Measurements from ENCODE around the gene COPS6. TPM values are rescaled to one million over a fixed set of nuclear protein-coding genes. Genes with fewer than 3 reads are reported as not detected.
A peak's percentile ranks its signal among the peaks of the same experiment; 100 is the strongest.
"Not testable (repeated sequence)": the region's sequence is repeated elsewhere in the genome, so short reads cannot be mapped to it uniquely, and the experiment has no call there.

COPS6 gene
- total RNA-seq, 2 experiments from 2014 or later = 81.7 to 86.3 TPM

DNA sequence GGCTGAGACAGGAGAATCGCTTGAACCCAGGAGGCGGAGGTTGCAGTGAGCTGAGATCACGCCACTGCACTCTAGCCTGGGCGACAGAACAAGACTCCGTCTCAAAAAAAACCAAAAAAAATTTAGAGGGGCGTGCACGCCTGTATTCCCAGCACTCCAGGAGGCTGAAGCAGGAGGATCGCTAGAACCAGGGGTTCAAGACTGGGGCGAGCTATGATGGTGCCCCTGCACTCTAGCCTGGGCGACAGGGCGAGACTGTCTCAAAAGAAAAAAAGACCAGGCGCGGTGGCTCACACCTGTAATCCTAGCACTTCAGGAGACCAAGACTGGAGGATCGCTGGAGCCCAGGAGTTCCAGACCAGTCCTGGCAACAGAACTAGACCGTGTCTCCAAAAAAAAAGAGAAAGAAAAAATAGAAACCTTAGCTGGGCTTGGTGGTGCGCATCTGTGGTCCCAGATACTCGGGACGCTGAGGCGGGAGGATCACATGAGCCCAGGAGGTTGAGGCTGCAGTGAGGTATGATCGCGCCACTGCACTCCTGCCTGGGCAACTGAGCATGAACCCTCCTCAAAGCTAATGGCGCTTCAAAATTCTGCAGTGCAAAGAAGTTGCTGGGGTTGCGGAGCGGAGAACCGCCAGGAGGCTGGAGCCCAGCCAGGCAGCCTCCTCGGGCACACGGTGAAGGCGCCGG, 37.6 kb downstream of the COPS6 start:
- Mint-ChIP-seq H3K36me3 (ENCODE audit: low read depth) (peaks cover 32% of the 10 kb centered on the region), H3K27ac (peak overlapping the region; percentile 100), H3K4me1 (peaks cover 36% of the 10 kb centered on the region), H3K27me3 (no peaks in the 10 kb centered on the region), H3K9me3 (no peaks in the 10 kb centered on the region), H3K4me3 (peak overlapping the region; percentile 100)
- no peak for DNase-seq
- ChIA-PET POLR2A (interaction anchor here (0.5 to 5.8 kb wide), 20 partner anchors 11 to 580 kb away, joined by 3 to 81 read pairs (median 5); partner anchors contain the start of genes AP4M1, COPS6, MCM7 and MEPCE), CTCF (interaction anchor here (0.6 to 2.1 kb wide), 6 partner anchors 15 to 319 kb away, joined by 3 to 5 read pairs (median 4); partner anchors contain the start of gene LAMTOR4)

DNA sequence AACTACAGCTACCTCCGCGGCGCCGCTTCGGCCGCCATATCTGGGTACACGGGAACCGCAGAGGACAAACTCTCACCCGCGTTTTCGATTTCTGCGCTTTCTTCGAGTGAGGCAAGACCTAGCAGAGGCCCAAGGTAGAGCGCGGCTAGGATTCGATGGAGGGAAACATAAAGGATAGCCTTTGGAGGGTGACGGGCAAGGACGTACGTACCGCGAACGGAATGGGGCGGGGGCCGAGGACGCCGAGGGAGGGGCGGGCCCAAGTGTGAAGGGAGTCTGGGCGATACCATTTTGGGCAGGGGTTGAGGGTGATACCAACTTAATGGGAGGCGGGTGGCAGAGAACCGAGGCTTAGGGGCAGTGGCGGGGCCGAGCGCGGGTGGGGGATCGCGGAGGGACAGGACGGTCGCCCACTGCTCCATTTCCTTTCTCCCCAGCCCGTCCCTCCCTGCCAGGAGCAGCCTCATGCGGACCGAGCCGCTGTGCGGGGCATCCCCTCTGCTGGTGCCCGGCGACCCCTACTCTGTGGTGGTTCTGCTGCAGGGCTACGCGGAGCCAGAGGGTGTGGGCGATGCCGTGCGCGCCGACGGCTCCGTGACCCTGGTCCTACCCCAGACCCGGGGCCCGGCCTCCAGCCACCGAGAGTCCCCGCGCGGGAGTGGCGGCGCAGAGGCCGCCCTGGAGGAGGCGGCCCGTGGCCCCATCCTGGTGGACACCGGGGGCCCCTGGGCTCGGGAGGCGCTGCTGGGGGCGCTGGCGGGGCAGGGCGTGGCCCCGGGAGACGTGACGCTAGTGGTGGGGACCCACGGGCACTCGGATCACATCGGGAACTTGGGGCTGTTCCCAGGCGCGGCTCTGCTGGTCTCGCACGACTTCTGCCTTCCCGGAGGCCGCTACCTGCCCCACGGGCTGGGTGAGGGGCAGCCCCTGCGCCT, 38.4 kb downstream of the COPS6 start, which contains the start of gene MBLAC1:
MBLAC1 (plus strand) TSS at position 37 of the 935 bp plus-strand sequence; CDS start at position 466, 429 bp downstream.
- peak within 1 kb of the TSS; percentile 100 for H3K4me3 Mint-ChIP-seq
- peaks cover 37% of the 10 kb centered on the region for H3K4me1 Mint-ChIP-seq
- ChIA-PET POLR2A (interaction anchor here (0.7 to 5.8 kb wide), 20 partner anchors 11 to 579 kb away, joined by 3 to 81 read pairs (median 5); partner anchors contain the start of genes AP4M1, COPS6, MCM7 and MEPCE), CTCF (interaction anchor here (0.8 to 2.1 kb wide), 3 partner anchors 21 to 318 kb away, joined by 3 to 5 read pairs (median 4); partner anchors contain the start of gene LAMTOR4)
- peaks cover 29% of the 10 kb centered on the region for H3K36me3 Mint-ChIP-seq (ENCODE audit: low read depth)
- H3K27me3 Mint-ChIP-seq = no peaks in the 10 kb centered on the region
- H3K27ac Mint-ChIP-seq = peak within 1 kb of the TSS; percentile 100
- DNase-seq = peak; percentile 92
- no peaks in the 10 kb centered on the region for H3K9me3 Mint-ChIP-seq

DNA sequence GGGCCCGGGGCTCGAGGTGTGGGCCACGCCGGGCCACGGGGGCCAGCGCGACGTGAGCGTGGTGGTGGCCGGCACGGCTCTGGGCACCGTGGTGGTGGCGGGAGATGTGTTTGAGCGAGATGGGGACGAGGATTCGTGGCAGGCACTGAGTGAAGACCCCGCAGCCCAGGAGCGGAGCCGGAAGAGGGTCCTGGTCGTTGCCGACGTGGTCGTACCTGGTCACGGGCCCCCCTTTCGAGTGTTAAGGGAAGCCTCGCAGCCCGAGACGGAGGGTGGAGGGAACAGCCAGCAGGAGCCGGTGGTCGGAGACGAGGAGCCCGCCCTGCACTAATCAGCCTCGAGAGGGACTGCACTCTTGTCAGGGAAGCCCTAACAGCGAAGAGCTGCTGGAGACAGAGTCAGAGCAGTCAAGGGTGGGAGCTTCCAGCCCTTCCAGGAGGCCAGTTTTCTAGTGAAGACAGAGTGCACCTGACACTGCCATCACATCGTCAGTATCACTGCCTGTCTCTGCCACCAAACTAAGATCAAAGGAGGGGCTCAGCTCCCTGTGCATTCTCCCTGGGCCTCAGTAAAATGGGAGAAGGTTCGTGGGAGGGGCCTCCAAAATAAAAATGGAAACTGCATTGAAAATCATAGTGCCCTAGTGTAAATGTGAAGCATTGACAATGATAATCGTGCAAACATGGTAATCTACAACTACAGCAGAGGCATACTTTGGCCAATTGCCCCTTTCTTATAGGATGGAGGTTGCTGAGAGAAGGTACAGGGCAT, 39.3 kb downstream of the COPS6 start:
- H3K4me1 Mint-ChIP-seq = peaks cover 41% of the 10 kb centered on the region
- H3K4me3 Mint-ChIP-seq = peak overlapping the region; percentile 100
- ChIA-PET CTCF (interaction anchor here (0.6 to 3.2 kb wide), 8 partner anchors 13 to 280 kb away, joined by 3 to 18 read pairs (median 4); partner anchors contain the start of genes MCM7 and TRIM4), POLR2A (interaction anchor here (0.6 to 3.7 kb wide), 14 partner anchors 8 to 209 kb away, joined by 3 to 32 read pairs (median 4); partner anchors contain the start of genes AP4M1, LAMTOR4, MCM7 and PVRIG)
- peak; percentile 34 for DNase-seq
- no peaks in the 10 kb centered on the region for H3K9me3 Mint-ChIP-seq
- H3K36me3 Mint-ChIP-seq (ENCODE audit: low read depth) = peaks cover 22% of the 10 kb centered on the region
- peak overlapping the region; percentile 74 for H3K27ac Mint-ChIP-seq
- H3K27me3 Mint-ChIP-seq = no peaks in the 10 kb centered on the region

GRCh38 chr7:100128637-100128963, 39.8 kb downstream of the COPS6 start:
- H3K27ac Mint-ChIP-seq = peak overlapping the region; percentile 74
- CTCF ChIA-PET = interaction anchor here (0.6 to 3.2 kb wide), 11 partner anchors 8 to 279 kb away, joined by 3 to 18 read pairs (median 3); partner anchors contain the start of genes CNPY4, MCM7 and TRIM4
- H3K9me3 Mint-ChIP-seq = no peaks in the 10 kb centered on the region
- peaks cover 20% of the 10 kb centered on the region for H3K36me3 Mint-ChIP-seq (ENCODE audit: low read depth)
- no peak for DNase-seq
- H3K27me3 Mint-ChIP-seq = no peaks in the 10 kb centered on the region
- H3K4me3 Mint-ChIP-seq = peak overlapping the region; percentile 100
- POLR2A ChIA-PET = interaction anchor here (0.6 to 3.7 kb wide), 14 partner anchors 8 to 210 kb away, joined by 3 to 32 read pairs (median 4); partner anchors contain the start of genes AP4M1, LAMTOR4, MCM7 and PVRIG
- peaks cover 39% of the 10 kb centered on the region for H3K4me1 Mint-ChIP-seq

GRCh38 chr7:100130220-100130607, 41.4 kb downstream of the COPS6 start:
- ChIA-PET POLR2A (interaction anchor here (2.5 to 3.7 kb wide), 2 partner anchors 10 to 29 kb away, joined by 10 to 32 read pairs; partner anchors contain the start of genes AP4M1 and MCM7), CTCF (interaction anchor here (1.0 to 5.2 kb wide), 15 partner anchors 10 to 306 kb away, joined by 3 to 64 read pairs (median 4); partner anchors contain the start of genes AP4M1, CNPY4, GPC2 and MCM7)
- peaks cover 10% of the 10 kb centered on the region for H3K36me3 Mint-ChIP-seq (ENCODE audit: low read depth)
- H3K4me1 Mint-ChIP-seq = peaks cover 27% of the 10 kb centered on the region
- DNase-seq, H3K9me3 Mint-ChIP-seq, H3K4me3 Mint-ChIP-seq, H3K27ac Mint-ChIP-seq, H3K27me3 Mint-ChIP-seq: not testable (repeated sequence)

- H3K4me1 Mint-ChIP-seq = peaks cover 22% of the 10 kb centered on the region
- no peak overlapping the region for H3K27ac Mint-ChIP-seq
- peak overlapping the region; percentile 19 for H3K4me3 Mint-ChIP-seq
- peak; percentile 86 for DNase-seq
- ChIA-PET CTCF (interaction anchor here (0.6 to 5.2 kb wide), 24 partner anchors 10 to 1087 kb away, joined by 3 to 64 read pairs (median 4); partner anchors contain the start of genes AP4M1, CNPY4, COPS6 and GPC2), POLR2A (interaction anchor here (3.7 kb wide), 1 partner anchor 30 kb away, joined by 32 read pairs; the partner anchor contains the start of genes AP4M1 and MCM7)
- peaks cover 2% of the 10 kb centered on the region for H3K27me3 Mint-ChIP-seq
- H3K9me3 Mint-ChIP-seq = no peaks in the 10 kb centered on the region
- peaks cover 7% of the 10 kb centered on the region for H3K36me3 Mint-ChIP-seq (ENCODE audit: low read depth)
Observed at GRCh38 chr7:100130608-100131453, 42.1 kb downstream of the COPS6 start.

DNA sequence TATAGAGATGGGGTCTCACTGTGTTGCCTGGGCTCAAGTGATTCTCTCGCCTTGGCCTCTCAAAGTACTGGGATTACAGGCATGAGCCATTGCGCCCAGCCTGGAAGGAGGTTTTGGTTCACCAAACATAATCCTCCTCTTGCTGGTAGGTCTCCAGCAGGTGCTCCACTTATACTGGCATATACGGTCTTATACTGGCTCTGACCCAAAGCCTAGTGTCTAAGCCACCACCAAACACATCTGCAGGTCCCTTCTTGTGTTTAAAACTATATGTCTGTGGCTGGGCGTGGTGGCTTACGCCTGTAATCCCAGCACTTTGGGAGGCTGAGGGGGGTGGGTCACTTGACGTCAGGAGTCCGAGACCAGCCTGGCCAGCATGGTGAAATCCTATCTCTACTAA, 43.4 kb downstream of the COPS6 start:
- ChIA-PET POLR2A (interaction anchor here (0.7 to 2.7 kb wide), 10 partner anchors 9 to 297 kb away, joined by 3 to 13 read pairs (median 6); partner anchors contain the start of genes AP4M1, LAMTOR4, MCM7 and ZCWPW1), CTCF (interaction anchor here (0.6 to 5.2 kb wide), 30 partner anchors 10 to 644 kb away, joined by 3 to 64 read pairs (median 6); partner anchors contain the start of genes AP4M1, COPS6, GAL3ST4 and LAMTOR4)
- DNase-seq = no peak
- H3K36me3 Mint-ChIP-seq (ENCODE audit: low read depth) = no peaks in the 10 kb centered on the region
- H3K27ac Mint-ChIP-seq = no peak overlapping the region
- H3K27me3 Mint-ChIP-seq = peaks cover 3% of the 10 kb centered on the region
- peaks cover 20% of the 10 kb centered on the region for H3K4me1 Mint-ChIP-seq
- no peaks in the 10 kb centered on the region for H3K9me3 Mint-ChIP-seq
- H3K4me3 Mint-ChIP-seq = no peak overlapping the region

DNA sequence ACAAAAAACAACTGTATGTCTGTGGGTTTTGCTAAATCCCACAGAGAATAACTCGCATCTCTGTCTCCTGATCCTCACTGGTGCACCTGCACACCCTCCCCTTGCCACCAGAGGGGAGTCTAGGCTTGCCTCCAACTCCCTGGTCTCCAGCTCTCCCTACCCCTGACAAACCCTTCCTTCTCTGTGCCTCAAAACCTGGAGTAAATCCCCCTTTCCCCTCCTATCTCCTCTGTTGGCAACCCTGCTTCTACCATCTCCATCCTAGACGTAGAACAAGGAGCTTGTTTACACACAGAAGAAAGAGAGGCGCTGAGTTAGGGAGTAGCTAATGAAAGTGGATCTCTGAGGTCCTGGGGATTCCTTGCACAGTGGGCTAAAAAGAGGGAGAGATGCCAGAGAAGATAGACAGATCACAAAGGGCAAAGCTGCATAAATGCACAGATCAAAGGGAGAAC, 44.0 kb downstream of the COPS6 start:
- ChIA-PET CTCF (interaction anchor here (0.7 to 5.2 kb wide), 38 partner anchors 9 to 290 kb away, joined by 3 to 64 read pairs (median 5); partner anchors contain the start of genes AP4M1, COPS6, GAL3ST4 and GPC2), POLR2A (interaction anchor here (0.7 to 2.7 kb wide), 10 partner anchors 8 to 296 kb away, joined by 3 to 13 read pairs (median 6); partner anchors contain the start of genes AP4M1, LAMTOR4, MCM7 and ZCWPW1)
- Mint-ChIP-seq H3K27ac (no peak overlapping the region), H3K4me3 (no peak overlapping the region), H3K9me3 (no peaks in the 10 kb centered on the region), H3K36me3 (ENCODE audit: low read depth) (no peaks in the 10 kb centered on the region), H3K27me3 (peaks cover 3% of the 10 kb centered on the region), H3K4me1 (peaks cover 22% of the 10 kb centered on the region)
- peak; percentile 75 for DNase-seq

GRCh38 chr7:100137851-100138760, 49.3 kb downstream of the COPS6 start:
- Mint-ChIP-seq H3K9me3 (no peaks in the 10 kb centered on the region), H3K4me1 (peaks cover 22% of the 10 kb centered on the region), H3K4me3 (no peak overlapping the region), H3K27me3 (peaks cover 9% of the 10 kb centered on the region), H3K36me3 (ENCODE audit: low read depth) (no peaks in the 10 kb centered on the region), H3K27ac (no peak overlapping the region)
- POLR2A ChIA-PET = interaction anchor here (0.7 to 1.7 kb wide), 4 partner anchors 12 to 83 kb away, joined by 3 to 5 read pairs (median 4); partner anchors contain the start of genes AP4M1, MBLAC1 and MCM7
- no peak for DNase-seq
- CTCF ChIA-PET = interaction anchor here (1.0 to 1.2 kb wide), 2 partner anchors 80 to 207 kb away, joined by 3 to 4 read pairs; no protein-coding TSS in a partner anchor

DNA sequence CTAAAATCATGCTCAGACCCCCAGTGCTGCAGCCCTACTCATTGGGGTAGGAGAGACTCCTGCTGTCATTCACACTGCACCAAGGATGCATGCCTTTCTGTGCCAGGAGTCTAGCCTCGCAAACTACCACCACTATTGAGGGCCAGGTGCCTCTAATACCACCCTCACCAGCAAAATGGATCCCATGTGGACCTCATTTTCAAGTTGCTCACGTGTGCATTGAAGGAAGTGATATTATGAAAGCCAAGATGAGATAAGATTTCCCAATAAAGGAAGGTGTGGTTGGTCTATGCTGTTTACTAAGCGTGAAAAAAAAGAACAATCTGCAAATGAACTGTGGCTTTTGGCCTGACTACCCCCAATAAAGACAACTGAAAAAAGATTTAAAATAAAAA, 52.8 kb downstream of the COPS6 start:
- CTCF ChIA-PET = interaction anchor here (2.7 to 4.6 kb wide), 2 partner anchors 8 to 12 kb away, joined by 16 to 18 read pairs; no protein-coding TSS in a partner anchor
- H3K4me3 Mint-ChIP-seq = no peak overlapping the region
- no peak overlapping the region for H3K27ac Mint-ChIP-seq
- POLR2A ChIA-PET = interaction anchor here (1.1 to 1.4 kb wide), 3 partner anchors 9 to 16 kb away, joined by 3 read pairs; partner anchors contain the start of gene MBLAC1
- no peak for DNase-seq
- H3K4me1 Mint-ChIP-seq = peaks cover 22% of the 10 kb centered on the region
- peaks cover 6% of the 10 kb centered on the region for H3K27me3 Mint-ChIP-seq
- no peaks in the 10 kb centered on the region for H3K36me3 Mint-ChIP-seq (ENCODE audit: low read depth)
- H3K9me3 Mint-ChIP-seq = no peaks in the 10 kb centered on the region

All from activated CD4-positive, alpha-beta memory T cell treated with anti-CD3 and anti-CD28 coated beads, Interleukin-2, amount 10 ng/mL, durations not matched to agents 7 days and 5 days (primary cell).